PC-9 (cell line): ENCODE results near the gene CDX2. TPM values are rescaled to one million over a fixed set of nuclear protein-coding genes. Genes with fewer than 3 reads are reported as not detected.

Source experiments
- BruUV-seq: library from RNA; stranded (reverse); fragments of 400-500 nt; replicated peaks from 2 replicates; lab custom pipeline; 2021; lab: Mats Ljungman, UMichigan
- CTCF ChIA-PET: fragments of 300-600 bp; sonication (Branson Sonifier 250); formaldehyde crosslinking; loops from one replicate; lab custom pipeline; 2022; ENCODE audit warnings: antibody characterized with exemption; lab: Charles Lee
- POLR2A ChIA-PET: fragments of 300-600 bp; sonication (Branson Sonifier 250); formaldehyde crosslinking; loops from one replicate; lab custom pipeline; 2022; ENCODE audit warnings: antibody characterized with exemption; ENCODE audit not compliant: unreplicated experiment; lab: Charles Lee
- DNase-seq, 2 experiments: peaks; one replicate each; pipeline versions ENCODE4 v3.0.0 to v3.0.0-alpha.2; 2015 to 2022; ENCODE audit warnings: mixed read lengths in 1 of 2
- H2AFZ ChIP-seq: fragments of 200-600 bp; sonication (generic); 2 replicates; pipeline ENCODE4 v1.8.1; 2017; ENCODE audit warnings: antibody characterized with exemption
- H3F3A ChIP-seq: fragments of 200-600 bp; sonication (generic); 2 replicates; pipeline ENCODE4 v1.8.1; 2017; ENCODE audit warnings: antibody characterized with exemption, mild to moderate bottlenecking, low read depth; ENCODE audit not compliant: insufficient read depth
- H3K27ac ChIP-seq: fragments of 200-600 bp; sonication (generic); 2 replicates; pipeline ENCODE4 v1.6.1; 2016; ENCODE audit warnings: mixed run types
- H3K27me3 ChIP-seq: fragments of 200-600 bp; sonication (generic); 2 replicates; pipeline ENCODE4 v1.6.1; 2016; ENCODE audit warnings: low read depth, mixed run types; ENCODE audit not compliant: insufficient read depth
- H3K36me3 ChIP-seq: fragments of 200-600 bp; sonication (generic); 2 replicates; pipeline ENCODE4 v1.6.1; 2016; ENCODE audit warnings: low read depth, mixed run types
- H3K4me1 ChIP-seq: fragments of 200-600 bp; sonication (generic); replicated peaks from 2 replicates; pipeline ENCODE4 v1.6.1; 2016; ENCODE audit warnings: mixed run types; ENCODE audit not compliant: insufficient read depth
- H3K4me2 ChIP-seq: fragments of 200-600 bp; sonication (generic); 2 replicates; pipeline ENCODE4 v1.6.1; 2017; ENCODE audit warnings: mixed run types
- H3K4me3 ChIP-seq: fragments of 200-600 bp; sonication (generic); 2 replicates; pipeline ENCODE4 v1.6.1; 2016; ENCODE audit warnings: mixed run types
- H3K79me2 ChIP-seq: fragments of 200-600 bp; sonication (generic); 2 replicates; pipeline ENCODE4 v1.6.1; 2017; ENCODE audit warnings: low read depth, mixed run types
- H3K9me2 ChIP-seq: fragments of 200-600 bp; sonication (generic); 2 replicates; pipeline ENCODE4 v1.8.1; 2017; ENCODE audit warnings: mild to moderate bottlenecking; ENCODE audit not compliant: insufficient read depth
- H3K9me3 ChIP-seq: fragments of 200-600 bp; sonication (generic); 2 replicates; pipeline ENCODE4 v1.8.1; 2016; ENCODE audit warnings: low read depth; ENCODE audit not compliant: insufficient read depth
- H4K20me1 ChIP-seq: fragments of 200-600 bp; sonication (generic); 2 replicates; pipeline ENCODE4 v1.8.1; 2017; ENCODE audit not compliant: insufficient read depth
- CTCF ChIP-seq: fragments of 200-600 bp; sonication (generic); conservative IDR thresholded peaks from 2 replicates; pipeline ENCODE4 v1.6.1; 2017; ENCODE audit warnings: mixed run types, antibody characterized with exemption, mild to moderate bottlenecking, moderate library complexity
- EZH2 ChIP-seq: fragments of 200-600 bp; sonication (generic); IDR thresholded peaks from 2 replicates; pipeline ENCODE4 v1.8.0; 2017; ENCODE audit warnings: antibody characterized with exemption, low read depth
- intact Hi-C: fragments of 100-400 bp; cut with micrococcal nuclease; formaldehyde crosslinking; loops from one replicate; pipeline ENCODE4 v1.10.0; 2022; ENCODE audit not compliant: unreplicated experiment
- total RNA-seq: library from RNA; stranded (reverse); gene quantifications from 2 replicates; pipeline ENCODE4 v1.2.3, GENCODE V29; 2021

The CDX2 gene
- total RNA-seq, 1 experiment from 2014 or later, result not detected

GRCh38 chr13:27933118-27933517 is 36.0 kb downstream of the CDX2 start:
- Histone ChIP-seq H3K36me3 (no peaks in the 10 kb centered on the region), H3K79me2 (no peaks in the 10 kb centered on the region), H3K4me2 (no peak overlapping the region), H3K4me1 (peaks cover 12% of the 10 kb centered on the region), H3K27ac (no peak overlapping the region), H2AFZ (no peak overlapping the region), H3K4me3 (no peak overlapping the region), H3F3A (no peaks in the 10 kb centered on the region), H3K27me3 (peaks cover 26% of the 10 kb centered on the region), H4K20me1 (no peaks in the 10 kb centered on the region), H3K9me2 (no peaks in the 10 kb centered on the region), H3K9me3 (no peaks in the 10 kb centered on the region)
- intact Hi-C loops, result no loop called here
- DNase-seq, result no peak
- ChIA-PET CTCF (no interaction called here), POLR2A (no interaction called here)
- TF ChIP-seq CTCF (no peak), EZH2 (no peak)
- BruUV-seq, result no TSS peak

GRCh38 chr13:27929868-27930267 is 39.2 kb downstream of the CDX2 start:
- H4K20me1 ChIP-seq, result no peaks in the 10 kb centered on the region
- POLR2A ChIA-PET, result no interaction called here
- no peak overlapping the region for H2AFZ ChIP-seq
- no peaks in the 10 kb centered on the region for H3K9me2 ChIP-seq
- CTCF ChIA-PET, result no interaction called here
- no peak overlapping the region for H3K4me3 ChIP-seq
- no TSS peak for BruUV-seq
- no peak for TF ChIP-seq CTCF
- no peaks in the 10 kb centered on the region for H3K79me2 ChIP-seq
- no peaks in the 10 kb centered on the region for H3K9me3 ChIP-seq
- H3K27ac ChIP-seq, result no peak overlapping the region
- H3K36me3 ChIP-seq, result no peaks in the 10 kb centered on the region
- intact Hi-C loops, result no loop called here
- no peaks in the 10 kb centered on the region for H3F3A ChIP-seq
- peaks cover 12% of the 10 kb centered on the region for H3K4me1 ChIP-seq
- DNase-seq, result no peak
- no peak overlapping the region for H3K4me2 ChIP-seq
- peaks cover 56% of the 10 kb centered on the region for H3K27me3 ChIP-seq

- Histone ChIP-seq H3K79me2 (no peaks in the 10 kb centered on the region), H3K4me2 (no peak overlapping the region), H3K4me3 (no peak overlapping the region), H3K27me3 (peaks cover 61% of the 10 kb centered on the region), H3K27ac (no peak overlapping the region), H3F3A (no peaks in the 10 kb centered on the region), H4K20me1 (no peaks in the 10 kb centered on the region), H2AFZ (no peak overlapping the region), H3K4me1 (peaks cover 12% of the 10 kb centered on the region), H3K9me3 (no peaks in the 10 kb centered on the region), H3K36me3 (no peaks in the 10 kb centered on the region), H3K9me2 (no peaks in the 10 kb centered on the region)
- CTCF ChIA-PET, result no interaction called here
- DNase-seq, result no peak
- intact Hi-C loops, result no loop called here
- BruUV-seq, result no TSS peak
- POLR2A ChIA-PET, result no interaction called here
- TF ChIP-seq EZH2 (no peak), CTCF (no peak)
Measured at GRCh38 chr13:27928805-27929753, 40.0 kb downstream of the CDX2 start.
